ENCODE results near the gene CHSY1.
A peak's percentile ranks its signal among the peaks of the same experiment; 100 is the strongest.

Gene CHSY1

GRCh38 chr15:101152914-101153313, 98.9 kb downstream of the CHSY1 start:
- Histone ChIP-seq H3K27me3 (ENCODE audit: insufficient read depth, insufficient read length) (no peaks in the 10 kb centered on the region), H3K36me3 (ENCODE audit: insufficient read depth, insufficient read length, low read length) (no peaks in the 10 kb centered on the region), H3K4me1 (ENCODE audit: insufficient read depth, insufficient read length) (peaks cover 5% of the 10 kb centered on the region), H3K9ac (ENCODE audit: insufficient read length, low read depth) (no peak overlapping the region), H3K4me3 (ENCODE audit: insufficient read length, low read depth) (no peak overlapping the region), H3K9me3 (ENCODE audit: insufficient read depth, low read length) (no peaks in the 10 kb centered on the region; the same call in 1 of the 2 replicates)
- no peak for TF ChIP-seq YY1 (IDR thresholded peaks at IDR 0.05; ENCODE audit: insufficient read depth, insufficient read length)
- no peak for DNase-seq (ENCODE audit: low read depth, low spot score)

GRCh38 chr15:101151288-101151687, 100.6 kb downstream of the CHSY1 start:
- Histone ChIP-seq H3K27me3 (ENCODE audit: insufficient read depth, insufficient read length) (no peaks in the 10 kb centered on the region), H3K36me3 (ENCODE audit: insufficient read depth, insufficient read length, low read length) (no peaks in the 10 kb centered on the region), H3K4me1 (ENCODE audit: insufficient read depth, insufficient read length) (peaks cover 5% of the 10 kb centered on the region), H3K9me3 (ENCODE audit: insufficient read depth, low read length) (no peaks in the 10 kb centered on the region; the same call in 1 of the 2 replicates), H3K4me3 (ENCODE audit: insufficient read length, low read depth) (no peak overlapping the region), H3K9ac (ENCODE audit: insufficient read length, low read depth) (no peak overlapping the region)
- TF ChIP-seq SUZ12 (IDR thresholded peaks at IDR 0.05; ENCODE audit: extremely low read depth, insufficient read depth, insufficient read length) (no peak), ZNF274 (IDR thresholded peaks at IDR 0.05; ENCODE audit: low read depth, low read length) (no peak), YY1 (IDR thresholded peaks at IDR 0.05; ENCODE audit: insufficient read depth, insufficient read length) (no peak)
- DNase-seq (ENCODE audit: low read depth, low spot score), result no peak

- H3K9ac ChIP-seq (ENCODE audit: insufficient read length, low read depth), result no peak overlapping the region
- DNase-seq (ENCODE audit: low read depth, low spot score), result no peak
- no peaks in the 10 kb centered on the region for H3K27me3 ChIP-seq (ENCODE audit: insufficient read depth, insufficient read length)
- no peak overlapping the region for H3K4me3 ChIP-seq (ENCODE audit: insufficient read length, low read depth)
- peaks cover 5% of the 10 kb centered on the region for H3K4me1 ChIP-seq (ENCODE audit: insufficient read depth, insufficient read length)
- H3K9me3 ChIP-seq (ENCODE audit: insufficient read depth, low read length), result no peaks in the 10 kb centered on the region; the same call in 1 of the 2 replicates
- H3K36me3 ChIP-seq (ENCODE audit: insufficient read depth, insufficient read length, low read length), result no peaks in the 10 kb centered on the region
- TF ChIP-seq YY1 (IDR thresholded peaks at IDR 0.05; ENCODE audit: insufficient read depth, insufficient read length), result no peak
- TF ChIP-seq SUZ12 (IDR thresholded peaks at IDR 0.05; ENCODE audit: extremely low read depth, insufficient read depth, insufficient read length), result no peak
- TF ChIP-seq ZNF274 (IDR thresholded peaks at IDR 0.05; ENCODE audit: low read depth, low read length), result no peak
These were observed 101.2 kb downstream of the CHSY1 start for GRCh38 chr15:101150723-101151040.

GRCh38 chr15:101149864-101150722, 101.8 kb downstream of the CHSY1 start:
- no peaks in the 10 kb centered on the region; the same call in 1 of the 2 replicates for H3K9me3 ChIP-seq (ENCODE audit: insufficient read depth, low read length)
- no peak for TF ChIP-seq YY1 (IDR thresholded peaks at IDR 0.05; ENCODE audit: insufficient read depth, insufficient read length)
- TF ChIP-seq SUZ12 (IDR thresholded peaks at IDR 0.05; ENCODE audit: extremely low read depth, insufficient read depth, insufficient read length), result no peak
- no peak for TF ChIP-seq ZNF274 (IDR thresholded peaks at IDR 0.05; ENCODE audit: low read depth, low read length)
- no peak for DNase-seq (ENCODE audit: low read depth, low spot score)
- peaks cover 5% of the 10 kb centered on the region for H3K4me1 ChIP-seq (ENCODE audit: insufficient read depth, insufficient read length)
- H3K27me3 ChIP-seq (ENCODE audit: insufficient read depth, insufficient read length), result no peaks in the 10 kb centered on the region
- no peak overlapping the region for H3K4me3 ChIP-seq (ENCODE audit: insufficient read length, low read depth)
- H3K36me3 ChIP-seq (ENCODE audit: insufficient read depth, insufficient read length, low read length), result no peaks in the 10 kb centered on the region
- no peak overlapping the region for H3K9ac ChIP-seq (ENCODE audit: insufficient read length, low read depth)

- peaks cover 5% of the 10 kb centered on the region for H3K4me1 ChIP-seq (ENCODE audit: insufficient read depth, insufficient read length)
- no peak overlapping the region for H3K4me3 ChIP-seq (ENCODE audit: insufficient read length, low read depth)
- H3K27me3 ChIP-seq (ENCODE audit: insufficient read depth, insufficient read length), result no peaks in the 10 kb centered on the region
- no peak for DNase-seq (ENCODE audit: low read depth, low spot score)
- no peaks in the 10 kb centered on the region; the same call in 1 of the 2 replicates for H3K9me3 ChIP-seq (ENCODE audit: insufficient read depth, low read length)
- H3K9ac ChIP-seq (ENCODE audit: insufficient read length, low read depth), result peak overlapping the region; percentile 14
- TF ChIP-seq YY1 (IDR thresholded peaks at IDR 0.05; ENCODE audit: insufficient read depth, insufficient read length), result no peak
- TF ChIP-seq ZNF274 (IDR thresholded peaks at IDR 0.05; ENCODE audit: low read depth, low read length), result no peak
- TF ChIP-seq SUZ12 (IDR thresholded peaks at IDR 0.05; ENCODE audit: extremely low read depth, insufficient read depth, insufficient read length), result no peak
- no peaks in the 10 kb centered on the region for H3K36me3 ChIP-seq (ENCODE audit: insufficient read depth, insufficient read length, low read length)
These were observed 102.8 kb downstream of the CHSY1 start for GRCh38 chr15:101148881-101149664.

GRCh38 chr15:101148166-101148880, 103.5 kb downstream of the CHSY1 start:
- H3K9me3 ChIP-seq (ENCODE audit: insufficient read depth, low read length), result no peaks in the 10 kb centered on the region; the same call in 1 of the 2 replicates
- H3K36me3 ChIP-seq (ENCODE audit: insufficient read depth, insufficient read length, low read length), result no peaks in the 10 kb centered on the region
- TF ChIP-seq ZNF274 (IDR thresholded peaks at IDR 0.05; ENCODE audit: low read depth, low read length) (no peak), SUZ12 (IDR thresholded peaks at IDR 0.05; ENCODE audit: extremely low read depth, insufficient read depth, insufficient read length) (no peak), YY1 (IDR thresholded peaks at IDR 0.05; ENCODE audit: insufficient read depth, insufficient read length) (no peak)
- H3K4me1 ChIP-seq (ENCODE audit: insufficient read depth, insufficient read length), result peaks cover 5% of the 10 kb centered on the region
- no peak for DNase-seq (ENCODE audit: low read depth, low spot score)
- H3K27me3 ChIP-seq (ENCODE audit: insufficient read depth, insufficient read length), result no peaks in the 10 kb centered on the region
- peak overlapping the region; percentile 14 for H3K9ac ChIP-seq (ENCODE audit: insufficient read length, low read depth)
- H3K4me3 ChIP-seq (ENCODE audit: insufficient read length, low read depth), result no peak overlapping the region
